NK-92 (cell line): ENCODE measurements around the gene DBNDD1.

Source experiments
- DNase-seq: peaks from one replicate; lab custom pipeline; 2025; ENCODE audit not compliant: unreplicated experiment; lab: John Stamatoyannopoulos, UW

Gene DBNDD1

GRCh38 chr16:90037276-90037675, 18.0 kb upstream of the DBNDD1 start:
- no peak for DNase-seq

GRCh38 chr16:90035902-90036301, 16.6 kb upstream of the DBNDD1 start:
- no peak for DNase-seq

- DNase-seq: no peak
Observed at GRCh38 chr16:90034504-90034903, 15.2 kb upstream of the DBNDD1 start.

- no peak for DNase-seq
Observed at GRCh38 chr16:90033387-90033786, 14.1 kb upstream of the DBNDD1 start.

- no peak for DNase-seq
Observed at GRCh38 chr16:90032674-90033331, 13.5 kb upstream of the DBNDD1 start.

GRCh38 chr16:90031931-90032673, 12.8 kb upstream of the DBNDD1 start:
- DNase-seq: no peak

- DNase-seq: no peak
Observed at GRCh38 chr16:90031186-90031930, 12.1 kb upstream of the DBNDD1 start.

- DNase-seq: no peak
Observed at GRCh38 chr16:90028985-90029384, 9.7 kb upstream of the DBNDD1 start.

GRCh38 chr16:90027611-90028010, 8.4 kb upstream of the DBNDD1 start:
- no peak for DNase-seq

- DNase-seq: no peak
Observed at GRCh38 chr16:90026135-90026534, 6.9 kb upstream of the DBNDD1 start.

- DNase-seq: no peak
Observed at GRCh38 chr16:90023078-90023447, 3.8 kb upstream of the DBNDD1 start.

GRCh38 chr16:90022209-90023077, 3.2 kb upstream of the DBNDD1 start:
- DNase-seq: no peak

- no peak for DNase-seq
Observed at GRCh38 chr16:90020838-90021382, 1.7 kb upstream of the DBNDD1 start.

- DNase-seq: no peak
Observed at GRCh38 chr16:90020260-90020837, 1.1 kb upstream of the DBNDD1 start.

- no peak for DNase-seq
Observed at GRCh38 chr16:90019543-90020259, 445 bp upstream of the DBNDD1 start.

GRCh38 chr16:90018297-90018651, 982 bp downstream of the DBNDD1 start:
- DNase-seq: no peak

GRCh38 chr16:90016339-90016950, 2.8 kb downstream of the DBNDD1 start:
- no peak for DNase-seq

GRCh38 chr16:90015586-90016338, 3.5 kb downstream of the DBNDD1 start:
- DNase-seq: no peak
